HepG2 (cell line): ENCODE data around the gene RASGRF1. TPM values are rescaled to one million over a fixed set of nuclear protein-coding genes. Genes with fewer than 3 reads are reported as not detected.
A peak's percentile ranks its signal among the peaks of the same experiment; 100 is the strongest.

Experiments
- CREB1 ChIP-seq, 2 experiments: fragments of 450-650 bp in 1 of 2; IDR thresholded peaks; 2 replicates each; pipeline ENCODE4 v1.6.1; 2016 to 2017; ENCODE audit warnings: control low read depth in 1 of 2, mild to moderate bottlenecking in 1 of 2, missing compliant biosample characterization in 1 of 2, missing genetic modification characterization in 1 of 2
- DNMT1 ChIP-seq: sonication (generic); formaldehyde crosslinking; IDR thresholded peaks from 2 replicates; pipeline ENCODE4 v1.5.1; 2020; ENCODE audit warnings: mild to moderate bottlenecking, missing genetic modification reagents
- FOSL2 ChIP-seq: sonication (generic); formaldehyde crosslinking; IDR thresholded peaks from 2 replicates; pipeline ENCODE4 v1.4.0; 2020; ENCODE audit warnings: missing genetic modification reagents
- FOXA1 ChIP-seq, 2 experiments: fragments of 450-650 bp in 1 of 2; sonication (generic) in 1 of 2; formaldehyde crosslinking in 1 of 2; IDR thresholded peaks; 2 replicates each; pipeline versions ENCODE4 v1.4.0 to v1.6.1; 2016 to 2020; ENCODE audit warnings: missing genetic modification reagents in 1 of 2
- FOXK1 ChIP-seq: sonication (generic); formaldehyde crosslinking; IDR thresholded peaks from 2 replicates; pipeline ENCODE4 v1.4.0; 2020; ENCODE audit warnings: low read depth, missing genetic modification reagents, borderline replicate concordance
- HNF4A ChIP-seq: sonication (generic); formaldehyde crosslinking; IDR thresholded peaks from 2 replicates; pipeline ENCODE4 v1.4.0; 2020; ENCODE audit warnings: missing genetic modification reagents
- KDM4B ChIP-seq: sonication (generic); formaldehyde crosslinking; IDR thresholded peaks from 2 replicates; pipeline ENCODE4 v1.4.0; 2020; ENCODE audit warnings: missing genetic modification reagents
- KLF6 ChIP-seq: IDR thresholded peaks from 2 replicates; pipeline ENCODE4 v1.8.0; 2016; ENCODE audit warnings: missing biosample characterization, missing genetic modification reagents
- KLF9 ChIP-seq: IDR thresholded peaks from 2 replicates; pipeline ENCODE4 v1.6.1; 2016; ENCODE audit warnings: low read depth
- NFE2L1 ChIP-seq: sonication (generic); formaldehyde crosslinking; IDR thresholded peaks from 2 replicates; pipeline ENCODE4 v1.4.0; 2020; ENCODE audit warnings: missing genetic modification reagents, mild to moderate bottlenecking, borderline replicate concordance
- SMYD3 ChIP-seq: sonication (generic); formaldehyde crosslinking; IDR thresholded peaks from 2 replicates; pipeline ENCODE4 v1.8.1; 2023; ENCODE audit warnings: mild to moderate bottlenecking, missing genetic modification reagents
- SRSF9 ChIP-seq: fragments of 200-400 bp; formaldehyde crosslinking; IDR thresholded peaks from 2 replicates; pipeline ENCODE4 v1.6.1; 2018; ENCODE audit warnings: borderline replicate concordance, mild to moderate bottlenecking, low read depth, low read length; ENCODE audit not compliant: insufficient read depth, poor library complexity, severe bottlenecking
- STAG1 ChIP-seq: sonication (generic); formaldehyde crosslinking; IDR thresholded peaks from 2 replicates; pipeline ENCODE4 v1.4.0; 2020; ENCODE audit warnings: missing genetic modification reagents
- TEAD2 ChIP-seq: sonication (generic); formaldehyde crosslinking; IDR thresholded peaks from 2 replicates; pipeline ENCODE4 v1.9.0; 2021; ENCODE audit warnings: missing genetic modification reagents
- ZC3H4 ChIP-seq: sonication (generic); formaldehyde crosslinking; IDR thresholded peaks from 2 replicates; pipeline ENCODE4 v1.4.0; 2020; ENCODE audit warnings: missing genetic modification reagents, borderline replicate concordance
- ZNF251 ChIP-seq: sonication (generic); formaldehyde crosslinking; IDR thresholded peaks from 2 replicates; pipeline ENCODE4 v1.9.0; 2021; ENCODE audit warnings: mild to moderate bottlenecking, missing genetic modification reagents
- ZNF282 ChIP-seq: fragments of 450-650 bp; IDR thresholded peaks from 2 replicates; pipeline ENCODE4 v1.6.1; 2018; ENCODE audit not compliant: partially characterized antibody
- ZNF720 ChIP-seq: sonication (generic); formaldehyde crosslinking; IDR thresholded peaks from 2 replicates; pipeline ENCODE4 v1.4.0; 2020; ENCODE audit warnings: missing genetic modification reagents
- polyA plus RNA-seq, 8 experiments: library from polyadenylated mRNA; depleted of rRNA in 3 of 8; stranded (reverse) in 7 of 8; unstranded in 1 of 8; fragments of >200 nt; fragmentation: Illumina TruSeq in 4 of 8; extraction: Trizol in 4 of 8; gene quantifications; 2 replicates each; pipeline versions ENCODE4 v1.2.1 to v1.2.3, GENCODE V29; 2011 to 2016; ENCODE audit warnings: low read depth in 4 of 8, missing spikeins in 1 of 8, mixed read lengths in 1 of 8; ENCODE audit not compliant: insufficient read depth in 1 of 8
- total RNA-seq, 5 experiments: library from RNA; depleted of rRNA; stranded (reverse); fragments of >200 nt; fragmentation: Illumina TruSeq; extraction: Trizol; gene quantifications; 2 replicates each; pipeline ENCODE4 v1.2.3, GENCODE V29; 2016; ENCODE audit warnings: low read depth in 1 of 5
- TF ChIP-seq, protein P1 (sequence below): fragments of 450-650 bp; IDR thresholded peaks from 2 replicates; pipeline ENCODE4 v1.6.1; 2017; ENCODE audit warnings: mild to moderate bottlenecking
- TF ChIP-seq, protein P2 (sequence below): IDR thresholded peaks from 2 replicates; pipeline ENCODE4 v1.6.1; 2016; ENCODE audit warnings: missing compliant biosample characterization, missing genetic modification reagents, borderline replicate concordance

The RASGRF1 gene
- total and polyA plus RNA-seq, 2 of the 13 experiments (the other 11 are each of a cell fraction or from before 2014, with no cell fraction given), result 0.55 to 3.0 TPM

DNA sequence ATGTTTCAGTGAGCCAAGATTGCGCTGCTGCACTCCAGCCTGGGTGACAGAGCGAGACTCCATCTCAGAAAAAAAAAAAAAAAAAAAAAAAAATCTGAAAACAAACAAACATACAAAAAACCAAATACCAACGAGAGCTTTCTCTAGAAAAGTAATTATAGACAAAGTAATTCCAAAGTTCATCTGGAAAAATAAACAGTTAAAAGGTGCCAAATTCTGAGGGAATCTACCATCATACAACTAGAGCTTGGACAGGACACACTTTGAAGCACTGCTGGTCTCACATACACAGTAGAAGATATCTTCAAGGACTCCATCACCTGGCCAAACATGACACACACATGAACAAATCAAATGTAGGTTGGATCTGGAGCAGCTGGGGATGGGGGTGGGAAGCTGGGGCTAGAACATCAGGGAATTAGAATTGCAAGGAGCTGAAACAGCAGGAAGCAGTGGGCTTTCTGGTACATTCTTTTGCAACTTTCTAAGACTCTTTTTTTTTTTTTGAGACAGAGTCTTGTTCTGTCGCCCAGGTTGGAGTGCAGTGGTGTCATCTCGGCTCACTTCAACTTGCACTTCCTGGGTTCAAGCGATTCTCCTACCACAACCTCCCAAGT is 104.6 kb downstream of the RASGRF1 start (continued):
- TF ChIP-seq, protein P1, sequence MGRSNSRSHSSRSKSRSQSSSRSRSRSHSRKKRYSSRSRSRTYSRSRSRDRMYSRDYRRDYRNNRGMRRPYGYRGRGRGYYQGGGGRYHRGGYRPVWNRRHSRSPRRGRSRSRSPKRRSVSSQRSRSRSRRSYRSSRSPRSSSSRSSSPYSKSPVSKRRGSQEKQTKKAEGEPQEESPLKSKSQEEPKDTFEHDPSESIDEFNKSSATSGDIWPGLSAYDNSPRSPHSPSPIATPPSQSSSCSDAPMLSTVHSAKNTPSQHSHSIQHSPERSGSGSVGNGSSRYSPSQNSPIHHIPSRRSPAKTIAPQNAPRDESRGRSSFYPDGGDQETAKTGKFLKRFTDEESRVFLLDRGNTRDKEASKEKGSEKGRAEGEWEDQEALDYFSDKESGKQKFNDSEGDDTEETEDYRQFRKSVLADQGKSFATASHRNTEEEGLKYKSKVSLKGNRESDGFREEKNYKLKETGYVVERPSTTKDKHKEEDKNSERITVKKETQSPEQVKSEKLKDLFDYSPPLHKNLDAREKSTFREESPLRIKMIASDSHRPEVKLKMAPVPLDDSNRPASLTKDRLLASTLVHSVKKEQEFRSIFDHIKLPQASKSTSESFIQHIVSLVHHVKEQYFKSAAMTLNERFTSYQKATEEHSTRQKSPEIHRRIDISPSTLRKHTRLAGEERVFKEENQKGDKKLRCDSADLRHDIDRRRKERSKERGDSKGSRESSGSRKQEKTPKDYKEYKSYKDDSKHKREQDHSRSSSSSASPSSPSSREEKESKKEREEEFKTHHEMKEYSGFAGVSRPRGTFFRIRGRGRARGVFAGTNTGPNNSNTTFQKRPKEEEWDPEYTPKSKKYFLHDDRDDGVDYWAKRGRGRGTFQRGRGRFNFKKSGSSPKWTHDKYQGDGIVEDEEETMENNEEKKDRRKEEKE, result no peak
- TF ChIP-seq HNF4A (CRISPR knock-in tag) (peak; percentile 35), SRSF9 (no peak), ZNF251 (no peak), NFE2L1 (CRISPR knock-in tag) (no peak), TEAD2 (CRISPR knock-in tag) (no peak), SMYD3 (CRISPR knock-in tag) (no peak), FOXK1 (CRISPR knock-in tag) (0 out of 2 replicates have a peak, but pooled peaks have one; percentile 19), STAG1 (CRISPR knock-in tag) (no peak), ZC3H4 (CRISPR knock-in tag) (no peak), ZNF282 (no peak), KLF9 (CRISPR knock-in tag) (no peak), DNMT1 (CRISPR knock-in tag) (no peak), FOSL2 (CRISPR knock-in tag) (no peak), KDM4B (CRISPR knock-in tag) (no peak), CREB1 (IDR thresholded peaks at IDR 0.05) (no peak), CREB1 (CRISPR knock-in tag; IDR thresholded peaks at IDR 0.05) (no peak), FOXA1 (IDR thresholded peaks at IDR 0.05) (0 out of 2 replicates have a peak, but pooled peaks have one; percentile 10), FOXA1 (CRISPR knock-in tag; IDR thresholded peaks at IDR 0.05) (no peak), KLF6 (CRISPR knock-in tag) (no peak), ZNF720 (CRISPR knock-in tag) (no peak)
- TF ChIP-seq, protein P2, sequence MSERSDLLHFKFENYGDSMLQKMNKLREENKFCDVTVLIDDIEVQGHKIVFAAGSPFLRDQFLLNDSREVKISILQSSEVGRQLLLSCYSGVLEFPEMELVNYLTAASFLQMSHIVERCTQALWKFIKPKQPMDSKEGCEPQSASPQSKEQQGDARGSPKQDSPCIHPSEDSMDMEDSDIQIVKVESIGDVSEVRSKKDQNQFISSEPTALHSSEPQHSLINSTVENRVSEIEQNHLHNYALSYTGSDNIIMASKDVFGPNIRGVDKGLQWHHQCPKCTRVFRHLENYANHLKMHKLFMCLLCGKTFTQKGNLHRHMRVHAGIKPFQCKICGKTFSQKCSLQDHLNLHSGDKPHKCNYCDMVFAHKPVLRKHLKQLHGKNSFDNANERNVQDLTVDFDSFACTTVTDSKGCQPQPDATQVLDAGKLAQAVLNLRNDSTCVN (CRISPR knock-in tag), result peak; percentile 93
- TF ChIP-seq, all 625 proteins: peak for 10
